ENCODE results near the gene FBXO5. TPM values are rescaled to one million over a fixed set of nuclear protein-coding genes. Genes with fewer than 3 reads are reported as not detected.

FBXO5 gene
- polyA plus RNA-seq, 4 donors, result 29.0 to 39.7 (median 37.0) TPM

GRCh38 chr6:152957796-152958195, 25.0 kb downstream of the FBXO5 start:
- DNase-seq (ENCODE audit: low read depth in 4 of 4, low spot score in 3 of 4), result no peak

- no peak for DNase-seq (ENCODE audit: low read depth in 4 of 4, low spot score in 3 of 4)
These were observed 28.4 kb downstream of the FBXO5 start for GRCh38 chr6:152954443-152954842.

GRCh38 chr6:152952866-152953509, 29.9 kb downstream of the FBXO5 start:
- peak in 2 of 4 donors; percentile 7 to 8 for DNase-seq (ENCODE audit: low read depth in 4 of 4, low spot score in 3 of 4)

GRCh38 chr6:152952045-152952444, 30.8 kb downstream of the FBXO5 start:
- no peak for DNase-seq (ENCODE audit: low read depth in 4 of 4, low spot score in 3 of 4)

- DNase-seq (ENCODE audit: low read depth in 4 of 4, low spot score in 3 of 4), result no peak
These were observed 32.6 kb downstream of the FBXO5 start for GRCh38 chr6:152950240-152950639.

GRCh38 chr6:152948150-152948768, 34.6 kb downstream of the FBXO5 start:
- DNase-seq (ENCODE audit: low read depth in 4 of 4, low spot score in 3 of 4), result peak; percentile 9 to 38 (median 22)

GRCh38 chr6:152946995-152947394, 35.8 kb downstream of the FBXO5 start:
- DNase-seq (ENCODE audit: low read depth in 4 of 4, low spot score in 3 of 4), result no peak

- DNase-seq (ENCODE audit: low read depth in 4 of 4, low spot score in 3 of 4), result no peak
These were observed 36.4 kb downstream of the FBXO5 start for GRCh38 chr6:152946484-152946883.

- no peak for DNase-seq (ENCODE audit: low read depth in 4 of 4, low spot score in 3 of 4)
These were observed 39.5 kb downstream of the FBXO5 start for GRCh38 chr6:152943260-152943897.

GRCh38 chr6:152942319-152942869, 40.4 kb downstream of the FBXO5 start:
- DNase-seq (ENCODE audit: low read depth in 4 of 4, low spot score in 3 of 4), result no peak

GRCh38 chr6:152941746-152942145, 41.1 kb downstream of the FBXO5 start:
- DNase-seq (ENCODE audit: low read depth in 4 of 4, low spot score in 3 of 4), result no peak

- no peak for DNase-seq (ENCODE audit: low read depth in 4 of 4, low spot score in 3 of 4)
These were observed 50.0 kb downstream of the FBXO5 start for GRCh38 chr6:152932865-152933264.

GRCh38 chr6:152922706-152923105, 60.1 kb downstream of the FBXO5 start:
- DNase-seq (ENCODE audit: low read depth in 4 of 4, low spot score in 3 of 4), result no peak

Other genes with a start within 250 kb of the FBXO5 start
- 1 to 10 TPM in 1 of 4 donors, under 1 TPM in 3; 0.66 to 1.2 (median 0.75) TPM for gene VIP, start 232.2 kb downstream of the FBXO5 start, polyA plus RNA-seq (ENCODE audit: insufficient read length in 4 of 4)
- gene MTRF1L, start 19.7 kb upstream of the FBXO5 start, polyA plus RNA-seq (ENCODE audit: insufficient read length in 4 of 4), result 10 to 100 TPM; 21.0 to 36.1 (median 28.1) TPM
- 1 to 10 TPM; 2.3 to 2.9 (median 2.7) TPM for gene RGS17, start 148.2 kb upstream of the FBXO5 start, polyA plus RNA-seq (ENCODE audit: insufficient read length in 4 of 4)